KOPT-K1 (cell line): ENCODE measurements around the gene RAD23A.
"Not testable (repeated sequence)": the region's sequence is repeated elsewhere in the genome, so short reads cannot be mapped to it uniquely, and the experiment has no call there.

Source experiments
- H3K27ac ChIP-seq: fragments of 200-600 bp; sonication (generic); 2 replicates; pipeline ENCODE4 v1.5.1; 2016; ENCODE audit warnings: antibody characterized with exemption, mild to moderate bottlenecking, low read depth, low read length; ENCODE audit not compliant: poor library complexity, severe bottlenecking
- H3K36me3 ChIP-seq: fragments of 200-600 bp; sonication (generic); 2 replicates; pipeline ENCODE4 v1.5.1; 2017; ENCODE audit warnings: antibody characterized with exemption, mild to moderate bottlenecking, low read length, moderate library complexity; ENCODE audit not compliant: insufficient read depth
- H3K9me3 ChIP-seq: fragments of 200-600 bp; sonication (generic); 2 replicates; pipeline ENCODE4 v1.5.1; 2017; ENCODE audit warnings: antibody characterized with exemption, low read length, mild to moderate bottlenecking; ENCODE audit not compliant: insufficient read depth, poor library complexity, severe bottlenecking

RAD23A gene

GRCh38 chr19:12946731-12947496 lies 1.3 kb downstream of the RAD23A start:
- H3K27ac ChIP-seq = peak overlapping the region; percentile 89
- peaks cover 83% of the 10 kb centered on the region for H3K36me3 ChIP-seq
- no peaks in the 10 kb centered on the region for H3K9me3 ChIP-seq

DNA sequence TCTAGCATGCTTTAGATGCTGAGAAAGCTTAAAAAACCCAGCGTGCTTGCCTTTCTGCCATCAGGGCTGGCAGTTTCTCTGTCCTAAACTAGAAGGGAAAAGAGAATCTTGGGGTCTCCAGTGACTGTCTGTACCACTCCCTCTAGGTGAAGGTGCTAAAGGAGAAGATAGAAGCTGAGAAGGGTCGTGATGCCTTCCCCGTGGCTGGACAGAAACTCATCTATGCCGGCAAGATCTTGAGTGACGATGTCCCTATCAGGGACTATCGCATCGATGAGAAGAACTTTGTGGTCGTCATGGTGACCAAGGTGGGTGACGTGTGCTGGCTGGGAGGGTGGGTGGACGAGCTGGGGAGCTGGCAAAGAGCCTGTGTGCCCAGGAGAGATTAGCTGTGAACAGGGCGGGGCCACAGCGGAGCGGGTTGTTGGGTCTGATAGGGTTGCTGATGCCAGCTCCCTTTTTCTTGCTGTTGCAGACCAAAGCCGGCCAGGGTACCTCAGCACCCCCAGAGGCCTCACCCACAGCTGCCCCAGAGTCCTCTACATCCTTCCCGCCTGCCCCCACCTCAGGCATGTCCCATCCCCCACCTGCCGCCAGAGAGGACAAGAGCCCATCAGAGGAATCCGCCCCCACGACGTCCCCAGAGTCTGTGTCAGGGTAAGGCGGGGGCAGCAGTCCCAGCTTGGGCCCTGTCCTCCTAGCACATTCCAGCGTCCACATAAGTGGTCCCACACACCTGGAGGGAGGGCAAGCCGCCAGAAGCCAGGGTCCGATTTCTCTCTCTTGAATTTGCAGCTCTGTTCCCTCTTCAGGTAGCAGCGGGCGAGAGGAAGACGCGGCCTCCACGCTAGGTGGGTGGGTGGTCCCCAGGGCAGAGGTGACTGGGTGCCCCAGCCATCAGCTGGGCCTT lies 2.3 kb downstream of the RAD23A start:
- Histone ChIP-seq H3K36me3 (peaks cover 83% of the 10 kb centered on the region), H3K27ac (no peak overlapping the region), H3K9me3 (no peaks in the 10 kb centered on the region)

DNA sequence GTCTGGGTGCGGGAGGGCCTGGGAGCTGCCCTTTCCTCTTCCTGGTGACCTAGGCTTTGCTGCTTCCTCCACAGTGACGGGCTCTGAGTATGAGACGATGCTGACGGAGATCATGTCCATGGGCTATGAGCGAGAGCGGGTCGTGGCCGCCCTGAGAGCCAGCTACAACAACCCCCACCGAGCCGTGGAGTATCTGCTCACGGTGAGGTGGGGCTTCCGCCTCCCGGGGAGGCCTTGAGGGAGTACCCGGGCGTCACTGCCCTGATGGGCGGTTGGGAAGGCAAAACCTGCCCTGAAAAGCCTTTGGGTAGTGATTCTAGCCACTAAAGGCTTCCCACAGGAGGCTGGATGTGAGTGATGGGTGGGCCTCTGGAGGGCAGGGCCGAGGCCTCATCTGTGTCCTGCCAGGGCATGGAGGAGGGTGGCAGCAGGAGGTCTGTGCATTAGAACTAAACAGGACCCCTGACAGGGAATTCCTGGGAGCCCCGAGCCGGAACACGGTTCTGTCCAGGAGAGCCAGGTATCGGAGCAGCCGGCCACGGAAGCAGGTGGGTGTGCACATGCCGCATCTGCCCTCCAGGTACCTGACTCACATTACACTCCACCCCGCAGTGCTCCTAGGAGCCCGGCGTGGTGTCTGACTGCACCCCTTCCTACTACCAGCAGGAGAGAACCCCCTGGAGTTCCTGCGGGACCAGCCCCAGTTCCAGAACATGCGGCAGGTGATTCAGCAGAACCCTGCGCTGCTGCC lies 3.1 kb downstream of the RAD23A start:
- Histone ChIP-seq H3K27ac (no peak overlapping the region), H3K9me3 (no peaks in the 10 kb centered on the region), H3K36me3 (peaks cover 83% of the 10 kb centered on the region)

DNA sequence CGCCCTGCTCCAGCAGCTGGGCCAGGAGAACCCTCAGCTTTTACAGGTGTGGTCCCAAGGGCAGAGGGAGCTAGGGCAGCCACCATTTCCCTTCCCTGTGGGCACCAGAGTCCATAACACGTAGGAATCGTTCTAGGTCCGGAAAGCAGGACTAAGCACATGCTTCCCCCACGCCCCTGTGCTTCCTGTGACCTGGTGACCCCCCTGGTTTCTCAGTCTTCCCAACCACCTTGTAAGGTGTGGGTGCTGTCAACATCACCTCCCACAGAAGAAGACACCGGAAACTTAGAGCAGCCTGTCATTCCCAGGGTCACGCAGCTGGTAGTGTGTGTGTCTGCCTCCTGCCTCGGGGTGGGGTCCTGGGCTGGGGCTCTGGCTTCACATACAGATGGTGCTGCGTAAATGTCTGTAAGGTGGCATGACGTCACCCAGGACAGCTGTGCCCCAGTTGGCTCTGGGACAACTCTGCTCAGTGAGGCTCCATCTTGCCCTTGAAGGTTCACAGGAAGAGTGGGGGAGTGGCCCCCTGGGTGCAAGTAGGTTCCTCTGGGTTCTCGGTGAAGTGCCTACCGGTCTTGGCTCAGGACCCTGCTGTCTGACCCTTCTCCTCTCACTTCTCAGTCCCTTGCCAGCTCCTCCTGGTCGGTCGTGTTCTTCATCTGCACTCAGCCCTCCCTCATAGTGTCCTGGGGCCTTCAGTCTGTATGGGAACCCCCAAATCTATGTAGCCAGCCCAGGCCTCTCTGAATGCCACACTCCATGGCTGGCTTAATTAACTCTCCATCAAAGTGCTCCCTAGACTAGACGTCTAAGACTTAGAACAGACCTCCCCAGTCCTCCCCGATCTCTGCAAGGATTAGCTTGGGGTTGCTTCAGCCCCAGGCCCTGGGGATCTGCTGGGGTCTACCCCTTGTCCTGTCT lies 4.0 kb downstream of the RAD23A start:
- no peaks in the 10 kb centered on the region for H3K9me3 ChIP-seq
- peaks cover 83% of the 10 kb centered on the region for H3K36me3 ChIP-seq
- no peak overlapping the region for H3K27ac ChIP-seq

GRCh38 chr19:12952050-12952449 lies 6.4 kb downstream of the RAD23A start:
- peaks cover 85% of the 10 kb centered on the region for H3K36me3 ChIP-seq
- H3K9me3 ChIP-seq, H3K27ac ChIP-seq: not testable (repeated sequence)

DNA sequence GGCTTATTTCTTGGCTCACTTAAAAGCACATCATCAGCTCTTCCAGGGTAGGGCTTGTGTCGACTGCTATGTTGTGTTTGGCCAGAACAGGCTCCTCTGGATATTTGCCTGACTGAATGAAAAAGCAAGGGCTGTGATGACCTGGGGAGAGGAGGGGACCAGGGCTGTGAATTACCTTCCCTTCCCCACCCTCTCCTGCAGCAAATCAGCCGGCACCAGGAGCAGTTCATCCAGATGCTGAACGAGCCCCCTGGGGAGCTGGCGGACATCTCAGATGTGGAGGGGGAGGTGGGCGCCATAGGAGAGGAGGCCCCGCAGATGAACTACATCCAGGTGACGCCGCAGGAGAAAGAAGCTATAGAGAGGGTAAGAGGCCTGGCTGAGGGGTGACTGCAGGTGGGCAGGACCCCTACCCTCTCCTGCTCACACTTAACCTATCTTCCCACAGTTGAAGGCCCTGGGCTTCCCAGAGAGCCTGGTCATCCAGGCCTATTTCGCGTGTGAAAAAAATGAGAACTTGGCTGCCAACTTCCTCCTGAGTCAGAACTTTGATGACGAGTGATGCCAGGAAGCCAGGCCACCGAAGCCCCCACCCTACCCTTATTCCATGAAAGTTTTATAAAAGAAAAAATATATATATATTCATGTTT lies 7.0 kb downstream of the RAD23A start:
- Histone ChIP-seq H3K36me3 (peaks cover 80% of the 10 kb centered on the region), H3K27ac (no peak overlapping the region), H3K9me3 (no peaks in the 10 kb centered on the region)

DNA sequence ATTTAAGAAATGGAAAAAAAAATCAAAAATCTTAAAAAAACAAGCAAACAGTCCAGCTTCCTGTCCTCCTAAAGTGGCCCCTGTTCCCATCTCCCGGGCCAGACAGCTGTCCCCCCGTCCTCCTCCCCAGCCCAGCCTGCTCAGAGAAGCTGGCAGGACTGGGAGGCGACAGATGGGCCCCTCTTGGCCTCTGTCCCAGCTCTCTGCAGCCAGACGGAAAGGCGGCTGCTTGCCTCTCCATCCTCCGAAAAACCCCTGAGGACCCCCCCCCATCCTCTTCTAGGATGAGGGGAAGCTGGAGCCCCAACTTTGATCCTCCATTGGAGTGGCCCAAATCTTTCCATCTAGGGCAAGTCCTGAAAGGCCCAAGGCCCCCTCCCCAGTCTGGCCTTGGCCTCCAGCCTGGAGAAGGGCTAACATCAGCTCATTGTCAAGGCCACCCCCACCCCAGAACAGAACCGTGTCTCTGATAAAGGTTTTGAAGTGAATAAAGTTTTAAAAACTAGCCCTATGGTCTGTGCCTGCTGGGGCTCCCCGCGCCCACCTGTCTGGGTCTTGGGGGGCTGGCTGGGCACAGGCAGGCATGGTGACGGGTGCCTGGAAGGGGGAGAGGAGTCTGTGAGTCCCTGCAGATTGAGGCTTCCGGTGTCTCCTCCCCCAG lies 7.6 kb downstream of the RAD23A start:
- H3K27ac ChIP-seq = no peak overlapping the region
- peaks cover 73% of the 10 kb centered on the region for H3K36me3 ChIP-seq
- no peaks in the 10 kb centered on the region for H3K9me3 ChIP-seq

- H3K9me3 ChIP-seq = no peaks in the 10 kb centered on the region
- peaks cover 66% of the 10 kb centered on the region for H3K36me3 ChIP-seq
- H3K27ac ChIP-seq = peak overlapping the region; percentile 10
These were observed 8.3 kb downstream of the RAD23A start for GRCh38 chr19:12953799-12954611.

DNA sequence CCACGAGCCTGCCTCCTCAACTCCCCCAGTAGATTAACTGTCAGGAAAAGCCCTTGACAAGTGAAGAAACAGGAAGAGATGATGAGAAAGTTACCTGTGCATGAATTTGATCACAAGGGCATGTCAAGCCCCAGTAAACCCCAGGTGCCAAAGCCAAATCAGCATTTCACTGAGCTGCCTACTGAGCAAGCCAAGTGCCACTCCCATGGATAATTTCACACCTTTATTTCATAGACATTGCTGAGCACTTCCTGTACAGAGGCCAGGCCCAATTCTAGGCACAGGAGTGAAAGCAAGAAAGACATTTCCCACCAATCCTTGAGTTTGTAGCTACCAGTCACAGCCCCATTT lies 8.9 kb downstream of the RAD23A start:
- peak overlapping the region; percentile 5 for H3K27ac ChIP-seq
- peaks cover 60% of the 10 kb centered on the region for H3K36me3 ChIP-seq
- H3K9me3 ChIP-seq = no peaks in the 10 kb centered on the region

DNA sequence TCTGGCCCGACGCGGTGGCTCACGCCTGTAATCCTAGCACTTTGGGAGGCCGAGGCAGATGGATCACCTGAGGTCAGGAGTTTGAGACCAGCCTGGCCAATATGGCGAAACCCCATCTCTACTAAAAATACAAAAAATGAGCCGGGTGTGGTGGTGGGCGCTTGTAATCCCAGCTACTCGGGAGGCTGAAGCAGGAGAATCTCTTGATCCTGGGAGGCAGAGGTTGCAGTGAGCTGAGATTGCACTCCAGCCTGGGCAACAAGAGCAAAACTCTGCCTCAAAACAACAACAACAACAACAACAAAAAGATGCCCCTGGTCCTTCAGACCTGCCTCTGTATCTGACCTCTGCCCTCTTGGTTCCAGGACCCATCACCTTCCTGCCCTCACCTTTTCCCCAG lies 9.9 kb downstream of the RAD23A start:
- Histone ChIP-seq H3K36me3 (peaks cover 50% of the 10 kb centered on the region), H3K27ac (peak overlapping the region; percentile 77)
- not testable (repeated sequence) for H3K9me3 ChIP-seq

GRCh38 chr19:12955996-12956395 lies 10.3 kb downstream of the RAD23A start:
- Histone ChIP-seq H3K27ac (peak overlapping the region; percentile 77), H3K36me3 (peaks cover 46% of the 10 kb centered on the region), H3K9me3 (no peaks in the 10 kb centered on the region)

GRCh38 chr19:12956446-12957388 lies 11.1 kb downstream of the RAD23A start, which contains the start of gene GADD45GIP1:
TSS of gene GADD45GIP1 (minus strand) at chr19:12957223. CDS start at chr19:12957212, 11 bp downstream.
- Histone ChIP-seq H3K36me3 (peaks cover 39% of the 10 kb centered on the region), H3K27ac (peak within 1 kb of the TSS; percentile 77), H3K9me3 (no peaks in the 10 kb centered on the region)
